Keratinocyte (primary cell): Measurements from ENCODE around the gene ZNF407.

Experiments used
- EZH2 ChIP-seq: IDR thresholded peaks from one replicate; pipeline ENCODE4 v1.6.1; 2012; ENCODE audit warnings: inconsistent platforms, mild to moderate bottlenecking, low read length, moderate library complexity
- TF ChIP-seq, protein P1 (sequence below), 3 experiments: IDR thresholded peaks in 1 of 3; conservative IDR thresholded peaks in 1 of 3; optimal IDR thresholded peaks in 1 of 3; 2 replicates in 2 of 3; 3 replicates in 1 of 3; pipeline versions ENCODE3 to v1.5.1; 2011; ENCODE audit warnings: low read length in 3 of 3, mild to moderate bottlenecking in 3 of 3, moderate library complexity in 2 of 3, control low read depth in 1 of 3, inconsistent platforms in 1 of 3; ENCODE audit not compliant: insufficient read depth in 2 of 3; ENCODE audit errors: extremely low read depth in 1 of 3

DNA sequence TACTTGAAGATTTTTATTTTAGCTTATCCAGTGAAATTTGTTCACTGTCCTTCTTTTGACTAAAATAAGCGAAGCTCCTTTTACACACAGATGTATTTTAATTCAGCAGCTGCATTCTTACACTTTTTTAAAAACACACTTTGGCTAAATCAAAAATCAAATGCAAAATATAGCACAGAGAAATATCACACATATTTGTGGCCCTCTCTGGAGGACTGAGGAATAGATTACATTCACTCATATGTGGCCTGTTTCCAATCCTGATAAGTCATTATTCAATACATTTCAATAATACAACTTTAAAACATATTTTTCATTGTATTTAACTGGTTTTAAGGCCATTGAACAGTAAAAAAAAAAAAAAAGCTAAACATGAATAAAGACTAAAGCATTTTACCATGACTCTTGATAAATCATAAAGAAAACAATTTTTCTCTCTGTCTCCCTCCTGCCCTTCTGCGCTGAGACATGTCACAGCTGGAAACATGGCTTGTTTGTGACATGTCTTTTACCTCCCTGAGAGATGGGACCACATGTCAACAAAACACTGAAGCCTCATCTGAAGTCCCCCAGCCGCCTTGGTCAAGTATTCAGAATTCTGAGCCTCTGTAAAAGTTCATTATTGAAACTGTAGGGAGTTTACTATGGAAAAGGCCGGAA lies 221.0 kb downstream of the ZNF407 start:
- TF ChIP-seq, protein P1, sequence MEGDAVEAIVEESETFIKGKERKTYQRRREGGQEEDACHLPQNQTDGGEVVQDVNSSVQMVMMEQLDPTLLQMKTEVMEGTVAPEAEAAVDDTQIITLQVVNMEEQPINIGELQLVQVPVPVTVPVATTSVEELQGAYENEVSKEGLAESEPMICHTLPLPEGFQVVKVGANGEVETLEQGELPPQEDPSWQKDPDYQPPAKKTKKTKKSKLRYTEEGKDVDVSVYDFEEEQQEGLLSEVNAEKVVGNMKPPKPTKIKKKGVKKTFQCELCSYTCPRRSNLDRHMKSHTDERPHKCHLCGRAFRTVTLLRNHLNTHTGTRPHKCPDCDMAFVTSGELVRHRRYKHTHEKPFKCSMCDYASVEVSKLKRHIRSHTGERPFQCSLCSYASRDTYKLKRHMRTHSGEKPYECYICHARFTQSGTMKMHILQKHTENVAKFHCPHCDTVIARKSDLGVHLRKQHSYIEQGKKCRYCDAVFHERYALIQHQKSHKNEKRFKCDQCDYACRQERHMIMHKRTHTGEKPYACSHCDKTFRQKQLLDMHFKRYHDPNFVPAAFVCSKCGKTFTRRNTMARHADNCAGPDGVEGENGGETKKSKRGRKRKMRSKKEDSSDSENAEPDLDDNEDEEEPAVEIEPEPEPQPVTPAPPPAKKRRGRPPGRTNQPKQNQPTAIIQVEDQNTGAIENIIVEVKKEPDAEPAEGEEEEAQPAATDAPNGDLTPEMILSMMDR (optimal IDR thresholded peaks at IDR 0.05 in 1 of 3, IDR thresholded peaks at IDR 0.05 in 1 of 3, conservative IDR thresholded peaks at IDR 0.05 in 1 of 3; ENCODE audit: extremely low read depth in 1 of 3, insufficient read depth in 2 of 3, low read length in 3 of 3): no peak
- TF ChIP-seq EZH2: no peak
